ENCODE measurements around the gene MEFV. TPM values are rescaled to one million over a fixed set of nuclear protein-coding genes. Genes with fewer than 3 reads are reported as not detected.

Gene MEFV
- total and polyA plus RNA-seq, 2 of the 4 experiments (the other 2 are of a cell fraction) = not detected

GRCh38 chr16:3256866-3257465 is 533 bp upstream of the MEFV start:
- H2BK5ac ChIP-seq (ENCODE audit: low read depth, low read length, poor library complexity, severe bottlenecking) = no peak overlapping the region
- H3K9me1 ChIP-seq (ENCODE audit: insufficient read depth, low read length) = no peaks in the 10 kb centered on the region
- peak overlapping the region; percentile 42 for H2AK9ac ChIP-seq (replicated peaks; ENCODE audit: low read depth, low read length, poor library complexity)
- TF ChIP-seq MAZ (IDR thresholded peaks at IDR 0.05; ENCODE audit: borderline replicate concordance, low read depth, low read length) (no peak), MAFK (IDR thresholded peaks at IDR 0.05; ENCODE audit: low read depth, low read length) (no peak), RCOR1 (IDR thresholded peaks at IDR 0.05; ENCODE audit: insufficient replicate concordance, low read length) (no peak), ELK1 (IDR thresholded peaks at IDR 0.05; ENCODE audit: borderline replicate concordance, low read depth, low read length) (no peak), USF2 (IDR thresholded peaks at IDR 0.05; ENCODE audit: low read depth, low read length) (no peak), CTCF (conservative IDR thresholded peaks at IDR 0.05; ENCODE audit: low read depth, low read length) (no peak), MXI1 (IDR thresholded peaks at IDR 0.05; ENCODE audit: borderline replicate concordance, low read depth, low read length) (no peak), POLR2A (IDR thresholded peaks at IDR 0.05; ENCODE audit: low read depth, low read length) (no peak), NFE2L2 (IDR thresholded peaks at IDR 0.05; ENCODE audit: low read depth, low read length) (no peak), CEBPB (IDR thresholded peaks at IDR 0.05; ENCODE audit: low read depth, low read length) (no peak), CHD1 (IDR thresholded peaks at IDR 0.05; ENCODE audit: low read depth, low read length) (no peak), BHLHE40 (IDR thresholded peaks at IDR 0.05; ENCODE audit: low read depth, low read length) (no peak), RAD21 (IDR thresholded peaks at IDR 0.05; ENCODE audit: low read length) (no peak), SMC3 (IDR thresholded peaks at IDR 0.05; ENCODE audit: low read depth, low read length) (no peak), RFX5 (IDR thresholded peaks at IDR 0.05; ENCODE audit: low read depth, low read length) (no peak), FOS (IDR thresholded peaks at IDR 0.05; ENCODE audit: low read depth, low read length) (no peak)
- H3K56ac ChIP-seq (ENCODE audit: extremely low read depth, insufficient read depth, low read length) = no peak overlapping the region
- peaks cover 14% of the 10 kb centered on the region for H3K27me3 ChIP-seq (ENCODE audit: control insufficient read depth, insufficient read depth, low read length)
- H4K20me1 ChIP-seq (ENCODE audit: insufficient read depth, low read length) = no peaks in the 10 kb centered on the region
- H3K4ac ChIP-seq (ENCODE audit: low read depth, low read length) = no peak overlapping the region
- H3K27ac ChIP-seq (ENCODE audit: insufficient read depth, low read length) = no peak overlapping the region
- no peak overlapping the region for H2BK120ac ChIP-seq (ENCODE audit: low read depth, low read length)
- ATAC-seq (ENCODE audit: low read depth) = no peak
- dilution Hi-C loops (cut with HindIII; ENCODE audit: low sequenced_read_pairs, unreplicated experiment) (no loop called here), in situ Hi-C loops (cut with MboI; ENCODE audit: low sequenced_read_pairs) (no loop called here), intact Hi-C loops (cut with micrococcal nuclease) (no loop called here)
- H3K18ac ChIP-seq (ENCODE audit: low read depth, low read length) = no peak overlapping the region
- no peak overlapping the region for H3K4me2 ChIP-seq (ENCODE audit: low read depth, low read length)
- ChIA-PET POLR2A (ENCODE audit: unreplicated experiment) (no interaction called here), CTCF (no interaction called here)
- H2AK5ac ChIP-seq (ENCODE audit: low read depth, low read length) = no peak overlapping the region
- no peak overlapping the region for H3K4me3 ChIP-seq (ENCODE audit: insufficient read depth, low read depth, low read length)
- H3K36me3 ChIP-seq (ENCODE audit: control insufficient read depth, insufficient read depth, low read length) = no peaks in the 10 kb centered on the region
- WGBS, 2 experiments (ENCODE audit: extremely low coverage in 2 of 2, insufficient read length in 1 of 2) = 58% methylated on average over 8 of the region's 9 CpGs; no CpG with 5 or more reads in 1 of the 2 experiments
- BruUV-seq (replicated peaks) = no TSS peak
- no peak overlapping the region for H2BK20ac ChIP-seq (ENCODE audit: low read depth, low read length)
- H4K5ac ChIP-seq (ENCODE audit: low read depth, low read length) = no peak overlapping the region
- H4K91ac ChIP-seq (ENCODE audit: insufficient read depth, low read depth, low read length) = no peak overlapping the region
- no peak overlapping the region for H3K14ac ChIP-seq (replicated peaks; ENCODE audit: low read depth, low read length)
- DNase-seq = peak; percentile 24
- H3K9ac ChIP-seq (ENCODE audit: low read depth, low read length) = no peak overlapping the region
- no peaks in the 10 kb centered on the region for H3K79me1 ChIP-seq (ENCODE audit: low read depth in 1 of 2, low read length in 2 of 2)
- no peaks in the 10 kb centered on the region; the same call in 1 of the 2 replicates for H3K9me3 ChIP-seq (ENCODE audit: control insufficient read depth, insufficient read depth, low read length)
- H4K8ac ChIP-seq (ENCODE audit: low read depth in 2 of 2, low read length in 2 of 2) = no peak overlapping the region
- H2AFZ ChIP-seq (replicated peaks; ENCODE audit: low read length, poor library complexity) = no peak overlapping the region
- H2BK15ac ChIP-seq (ENCODE audit: low read depth, low read length) = no peak overlapping the region
- no peaks in the 10 kb centered on the region for H3K4me1 ChIP-seq (ENCODE audit: control insufficient read depth, insufficient read depth, low read length)
- no peak overlapping the region for H3K23ac ChIP-seq (ENCODE audit: low read depth, low read length)

Measured in IMR-90 (cell line).